Upper lobe of left lung (tissue), 6 donors: Measurements from ENCODE around the gene CNR2. TPM values are rescaled to one million over a fixed set of nuclear protein-coding genes. Genes with fewer than 3 reads are reported as not detected.

Experiments used
- ATAC-seq, 2 donors: fragments of 200-7000 bp; cut with Tn5 transposase; one replicate each; pipeline ENCODE4 v1.9.1; 2022; ENCODE audit warnings: mild to moderate bottlenecking in 2 of 2, moderate library complexity in 2 of 2; ENCODE audit not compliant: low FRiP score in 2 of 2
- DNase-seq, 2 donors: peaks; one replicate each; pipeline ENCODE4 v3.0.0-alpha.2; 2019 to 2020
- H3K27ac ChIP-seq, 4 donors: fragments of 200-600 bp; sonication (generic); one replicate each; pipeline ENCODE4 v1.5.1; 2016 to 2019
- H3K27me3 ChIP-seq, 4 donors: fragments of 200-600 bp; sonication (generic); one replicate each; pipeline ENCODE4 v1.5.1; 2017 to 2019
- H3K36me3 ChIP-seq, 4 donors: fragments of 200-600 bp; sonication (generic); one replicate each; pipeline ENCODE4 v1.5.1; 2016 to 2019
- H3K4me1 ChIP-seq, 4 donors: fragments of 200-600 bp; sonication (generic); one replicate each; pipeline ENCODE4 v1.5.1; 2018 to 2019
- H3K4me3 ChIP-seq, 4 donors: fragments of 200-600 bp; sonication (generic); one replicate each; pipeline ENCODE4 v1.5.1; 2017 to 2019; ENCODE audit warnings: mild to moderate bottlenecking in 2 of 4, moderate library complexity in 1 of 4
- H3K9me3 ChIP-seq, 4 donors: fragments of 200-600 bp; sonication (generic); one replicate each; pipeline ENCODE4 v1.5.1; 2018 to 2019
- CTCF ChIP-seq, 6 experiments: fragments of 450-650 bp in 4 of 6; fragments of 200-600 bp in 2 of 6; sonication (generic) in 2 of 6; IDR thresholded peaks; one replicate each; pipeline ENCODE4 v1.5.1; 2016 to 2019; ENCODE audit warnings: antibody characterized with exemption in 6 of 6
- EP300 ChIP-seq, 4 donors: sonication (generic); formaldehyde crosslinking; IDR thresholded peaks; one replicate each; pipeline ENCODE4 v1.5.1; 2017; ENCODE audit warnings: antibody characterized with exemption in 4 of 4, control low read depth in 2 of 4
- POLR2A ChIP-seq, 4 donors: fragments of 450-650 bp; IDR thresholded peaks; one replicate each; pipeline ENCODE4 v1.5.1; 2016 to 2017; ENCODE audit warnings: antibody characterized with exemption in 4 of 4, mild to moderate bottlenecking in 2 of 4
- POLR2AphosphoS5 ChIP-seq, 2 donors: sonication (generic); formaldehyde crosslinking; IDR thresholded peaks; one replicate each; pipeline ENCODE4 v1.5.1; 2017; ENCODE audit warnings: antibody characterized with exemption in 2 of 2
- WGBS, 2 donors: methylation state at CpG; one replicate each; pipeline ENCODE4 v1.1.5; 2017 to 2018; 5-methylcytosine and 5-hydroxymethylcytosine counted together
- total RNA-seq, 6 donors: library from RNA; depleted of rRNA in 4 of 6; stranded (reverse); fragments of >200 nt in 4 of 6; gene quantifications; one replicate each; pipeline versions ENCODE4 v1.1.0 to v1.2.1, GENCODE V29; 2016 to 2021
- donor health status: DM: no; HTN: no; CAD: no; lungs with moderate emphysema.
- donor health status: DM: no; HTN: yes; CAD: no; lungs with severe emphysema.

The CNR2 gene
- total RNA-seq, 6 donors from 2014 or later, result 0.13 to 0.59 (median 0.24) TPM; not detected in 2

- H3K4me3 ChIP-seq, result no peak overlapping the region
- DNase-seq, result no peak
- no peak overlapping the region for H3K27ac ChIP-seq
- WGBS, 2 donors, result 95 to 100% methylated on average over 1 of the region's 1 CpG
- no peak for TF ChIP-seq POLR2A (IDR thresholded peaks at IDR 0.05)
- TF ChIP-seq EP300 (IDR thresholded peaks at IDR 0.05), result no peak
- TF ChIP-seq CTCF (IDR thresholded peaks at IDR 0.05), result no peak
- TF ChIP-seq POLR2AphosphoS5 (IDR thresholded peaks at IDR 0.05), result no peak
- H3K27me3 ChIP-seq, result no peaks in the 10 kb centered on the region
- no peaks in the 10 kb centered on the region for H3K36me3 ChIP-seq
- ATAC-seq, result no peak
- H3K4me1 ChIP-seq, result no peaks in the 10 kb centered on the region
- peaks cover 7 to 24% (median 14%) of the 10 kb centered on the region in 4 donors for H3K9me3 ChIP-seq
These were observed 33.4 kb downstream of the CNR2 start for GRCh38 chr1:23879809-23880208.

GRCh38 chr1:23878668-23879067, 34.5 kb downstream of the CNR2 start:
- 83 to 89% methylated on average over 1 of the region's 1 CpG for WGBS, 2 donors
- Histone ChIP-seq H3K27ac (no peak overlapping the region), H3K27me3 (no peaks in the 10 kb centered on the region), H3K9me3 (peaks cover 7 to 24% (median 14%) of the 10 kb centered on the region in 4 donors), H3K36me3 (no peaks in the 10 kb centered on the region), H3K4me1 (no peaks in the 10 kb centered on the region), H3K4me3 (no peak overlapping the region)
- ATAC-seq (no peak), DNase-seq (no peak)
- TF ChIP-seq POLR2AphosphoS5 (IDR thresholded peaks at IDR 0.05) (no peak), POLR2A (IDR thresholded peaks at IDR 0.05) (no peak), CTCF (IDR thresholded peaks at IDR 0.05) (no peak), EP300 (IDR thresholded peaks at IDR 0.05) (no peak)

- DNase-seq (no peak), ATAC-seq (no peak)
- no peak for TF ChIP-seq POLR2A (IDR thresholded peaks at IDR 0.05)
- no peak for TF ChIP-seq POLR2AphosphoS5 (IDR thresholded peaks at IDR 0.05)
- TF ChIP-seq EP300 (IDR thresholded peaks at IDR 0.05), result no peak
- no peak for TF ChIP-seq CTCF (IDR thresholded peaks at IDR 0.05)
- H3K27me3 ChIP-seq, result no peaks in the 10 kb centered on the region
- no peak overlapping the region for H3K4me3 ChIP-seq
- H3K27ac ChIP-seq, result no peak overlapping the region
- peaks cover 7 to 24% (median 14%) of the 10 kb centered on the region in 4 donors for H3K9me3 ChIP-seq
- no peaks in the 10 kb centered on the region for H3K36me3 ChIP-seq
- H3K4me1 ChIP-seq, result no peaks in the 10 kb centered on the region
- WGBS, 2 donors, result 80 to 97% methylated on average over 3 of the region's 3 CpGs
These were observed 37.8 kb downstream of the CNR2 start for GRCh38 chr1:23875382-23875781.

- no peak for TF ChIP-seq POLR2A (IDR thresholded peaks at IDR 0.05)
- no peak for TF ChIP-seq EP300 (IDR thresholded peaks at IDR 0.05)
- no peak for TF ChIP-seq CTCF (IDR thresholded peaks at IDR 0.05)
- TF ChIP-seq POLR2AphosphoS5 (IDR thresholded peaks at IDR 0.05), result no peak
These were observed 40.7 kb downstream of the CNR2 start for GRCh38 chr1:23872421-23872820.

GRCh38 chr1:23869051-23869450, 44.1 kb downstream of the CNR2 start:
- H3K27me3 ChIP-seq, result no peaks in the 10 kb centered on the region
- peak overlapping the region in 3 of 4 donors; percentile 60 to 85 (median 72) for H3K4me3 ChIP-seq
- H3K27ac ChIP-seq, result peak overlapping the region; percentile 59 to 84 (median 74)
- no peak for TF ChIP-seq POLR2AphosphoS5 (IDR thresholded peaks at IDR 0.05)
- TF ChIP-seq EP300 (IDR thresholded peaks at IDR 0.05), result no peak
- TF ChIP-seq CTCF (IDR thresholded peaks at IDR 0.05), result no peak
- TF ChIP-seq POLR2A (IDR thresholded peaks at IDR 0.05), result no peak
- WGBS, 2 donors, result 43 to 49% methylated on average over 10 of the region's 10 CpGs
- DNase-seq (peak in 1 of 2 donors; percentile 49), ATAC-seq (peak in 1 of 2 donors; percentile 3)
- peaks cover 21 to 34% (median 29%) of the 10 kb centered on the region in 4 donors for H3K4me1 ChIP-seq
- H3K36me3 ChIP-seq, result peaks cover 0 to 12% (median 3%) of the 10 kb centered on the region in 4 donors
- no peaks in the 10 kb centered on the region for H3K9me3 ChIP-seq

More at GRCh38 chr1:23872421-23872820, 40.7 kb downstream of the CNR2 start:
- no peaks in the 10 kb centered on the region for H3K27me3 ChIP-seq
- no peaks in the 10 kb centered on the region for H3K36me3 ChIP-seq
- no peaks in the 10 kb centered on the region for H3K9me3 ChIP-seq
- ATAC-seq (no peak), DNase-seq (no peak)
- no peak overlapping the region for H3K4me3 ChIP-seq
- H3K4me1 ChIP-seq, result peaks cover 2 to 13% (median 9%) of the 10 kb centered on the region in 4 donors
- 88 to 92% methylated on average over 3 of the region's 3 CpGs for WGBS, 2 donors
- H3K27ac ChIP-seq, result no peak overlapping the region
